Measurements from ENCODE around the gene ANXA7. TPM values are rescaled to one million over a fixed set of nuclear protein-coding genes. Genes with fewer than 3 reads are reported as not detected.
"Not testable (repeated sequence)": the region's sequence is repeated elsewhere in the genome, so short reads cannot be mapped to it uniquely, and the experiment has no call there.

Gene ANXA7
- polyA plus RNA-seq, 1 experiment: 134 TPM

DNA sequence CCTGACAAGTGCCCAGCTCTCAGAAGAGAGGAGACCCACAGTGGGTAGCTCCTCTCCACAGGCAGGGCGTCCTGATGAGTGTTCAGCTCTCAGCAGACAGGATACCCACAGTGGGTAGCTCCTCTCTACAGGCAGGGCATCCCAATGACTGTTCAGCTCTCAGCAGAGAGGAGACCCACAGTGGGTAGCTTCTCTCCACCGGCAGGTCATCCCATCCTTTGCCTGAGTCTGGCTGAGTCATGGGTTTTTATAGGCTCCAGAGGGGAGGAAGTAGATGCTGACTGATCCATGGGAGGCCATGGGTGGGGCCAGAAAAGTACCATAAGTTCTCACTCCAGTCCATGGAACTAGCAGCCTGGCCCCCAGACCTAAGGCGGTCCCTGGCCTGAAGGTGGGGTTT, 73.7 kb downstream of the ANXA7 start:
- ChIA-PET CTCF (no interaction called here), POLR2A (no interaction called here)
- no peaks in the 10 kb centered on the region for H3K36me3 ChIP-seq (ENCODE audit: control insufficient read depth, insufficient read depth, low read length)

GRCh38 chr10:73339436-73339835, 74.4 kb downstream of the ANXA7 start:
- CTCF ChIA-PET: no interaction called here
- no peaks in the 10 kb centered on the region for H3K27me3 ChIP-seq (ENCODE audit: control insufficient read depth, insufficient read depth, low read length)
- POLR2A ChIA-PET: no interaction called here

More for the DNA sequence above, 73.7 kb downstream of the ANXA7 start:
- TF ChIP-seq CTCF (IDR thresholded peaks at IDR 0.05; ENCODE audit: insufficient read depth, low read depth, low read length): no peak
- no peak for DNase-seq (ENCODE audit: low read depth)
- Histone ChIP-seq H3K4me3 (ENCODE audit: low read depth, low read length) (no peak overlapping the region), H3K27me3 (ENCODE audit: control insufficient read depth, insufficient read depth, low read length) (no peaks in the 10 kb centered on the region)

DNA sequence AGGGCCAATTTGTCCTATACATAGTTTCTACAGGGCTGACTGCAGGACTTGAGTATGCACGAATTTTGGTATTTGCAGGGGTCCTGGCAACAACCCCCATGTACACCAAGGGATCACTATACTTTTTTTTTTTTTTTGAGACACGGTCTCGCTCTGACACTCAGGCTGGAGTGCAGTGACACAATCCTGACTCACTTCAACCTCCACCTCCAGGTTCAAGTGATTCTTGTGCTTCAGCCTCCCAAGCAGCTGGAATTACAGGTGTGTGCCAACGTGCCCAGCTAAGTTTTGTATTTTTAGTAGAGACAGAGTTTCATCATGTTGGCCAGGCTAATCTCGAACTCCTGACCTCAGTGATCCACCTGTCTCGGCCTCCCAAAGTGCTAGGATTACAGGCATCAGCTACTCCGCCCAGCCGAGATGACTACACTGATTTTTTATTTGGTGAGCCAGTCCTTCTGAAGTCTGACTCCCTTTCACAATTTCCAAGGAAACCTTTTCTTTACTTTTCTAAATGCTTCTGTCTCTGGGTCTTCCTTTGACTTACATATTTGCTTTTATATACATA, 75.0 kb downstream of the ANXA7 start:
- no peak for DNase-seq (ENCODE audit: low read depth)
- H3K27me3 ChIP-seq (ENCODE audit: control insufficient read depth, insufficient read depth, low read length): no peaks in the 10 kb centered on the region
- no peak overlapping the region for H3K4me3 ChIP-seq (ENCODE audit: low read depth, low read length)
- no peak for TF ChIP-seq CTCF (IDR thresholded peaks at IDR 0.05; ENCODE audit: insufficient read depth, low read depth, low read length)
- ChIA-PET POLR2A (no interaction called here), CTCF (no interaction called here)
- no peaks in the 10 kb centered on the region for H3K36me3 ChIP-seq (ENCODE audit: control insufficient read depth, insufficient read depth, low read length)

More at GRCh38 chr10:73339436-73339835, 74.4 kb downstream of the ANXA7 start:
- no peaks in the 10 kb centered on the region for H3K36me3 ChIP-seq (ENCODE audit: control insufficient read depth, insufficient read depth, low read length)
- no peak for DNase-seq (ENCODE audit: low read depth)
- H3K4me3 ChIP-seq (ENCODE audit: low read depth, low read length): no peak overlapping the region
- no peak for TF ChIP-seq CTCF (IDR thresholded peaks at IDR 0.05; ENCODE audit: insufficient read depth, low read depth, low read length)

GRCh38 chr10:73333202-73333601, 80.7 kb downstream of the ANXA7 start:
- H3K36me3 ChIP-seq (ENCODE audit: control insufficient read depth, insufficient read depth, low read length): no peaks in the 10 kb centered on the region
- POLR2A ChIA-PET: no interaction called here
- no peak overlapping the region for H3K4me3 ChIP-seq (ENCODE audit: low read depth, low read length)
- DNase-seq (ENCODE audit: low read depth): no peak
- CTCF ChIA-PET: no interaction called here
- TF ChIP-seq CTCF (IDR thresholded peaks at IDR 0.05; ENCODE audit: insufficient read depth, low read depth, low read length): no peak
- peaks cover 4% of the 10 kb centered on the region; the same call in 1 of the 2 replicates for H3K27me3 ChIP-seq (ENCODE audit: control insufficient read depth, insufficient read depth, low read length)

DNA sequence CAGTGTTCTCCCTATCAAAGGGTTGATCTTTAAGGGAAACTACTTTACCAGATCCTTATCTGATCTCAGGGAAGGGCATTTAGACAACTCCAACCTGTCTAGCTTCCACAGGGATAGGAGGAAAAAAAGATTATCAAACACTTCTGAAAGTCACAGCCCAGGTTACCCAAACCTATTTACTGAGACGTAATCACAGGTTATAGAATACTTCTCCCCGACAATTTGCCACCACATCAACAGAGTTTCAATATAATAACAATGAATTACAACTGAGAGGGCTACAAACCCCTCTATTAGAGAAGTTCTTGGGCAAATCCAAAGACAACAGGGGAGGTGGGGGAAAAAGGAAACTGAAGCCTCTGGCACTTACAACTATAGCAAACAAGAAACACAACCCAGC, 81.5 kb downstream of the ANXA7 start:
- ChIA-PET CTCF (interaction anchor here (0.7 kb wide), 1 partner anchor 13 kb away, joined by 3 read pairs; no protein-coding TSS in a partner anchor), POLR2A (no interaction called here)
- H3K27me3 ChIP-seq (ENCODE audit: control insufficient read depth, insufficient read depth, low read length): peaks cover 4% of the 10 kb centered on the region; the same call in 1 of the 2 replicates
- H3K4me3 ChIP-seq (ENCODE audit: low read depth, low read length): no peak overlapping the region
- no peaks in the 10 kb centered on the region for H3K36me3 ChIP-seq (ENCODE audit: control insufficient read depth, insufficient read depth, low read length)
- TF ChIP-seq CTCF (IDR thresholded peaks at IDR 0.05; ENCODE audit: insufficient read depth, low read depth, low read length): no peak
- no peak for DNase-seq (ENCODE audit: low read depth)

GRCh38 chr10:73328523-73328922, 85.3 kb downstream of the ANXA7 start:
- DNase-seq (ENCODE audit: low read depth); POLR2A ChIA-PET; CTCF ChIA-PET; H3K27me3 ChIP-seq (ENCODE audit: control insufficient read depth, insufficient read depth, low read length); H3K4me3 ChIP-seq (ENCODE audit: low read depth, low read length); H3K36me3 ChIP-seq (ENCODE audit: control insufficient read depth, insufficient read depth, low read length): not testable (repeated sequence)

DNA sequence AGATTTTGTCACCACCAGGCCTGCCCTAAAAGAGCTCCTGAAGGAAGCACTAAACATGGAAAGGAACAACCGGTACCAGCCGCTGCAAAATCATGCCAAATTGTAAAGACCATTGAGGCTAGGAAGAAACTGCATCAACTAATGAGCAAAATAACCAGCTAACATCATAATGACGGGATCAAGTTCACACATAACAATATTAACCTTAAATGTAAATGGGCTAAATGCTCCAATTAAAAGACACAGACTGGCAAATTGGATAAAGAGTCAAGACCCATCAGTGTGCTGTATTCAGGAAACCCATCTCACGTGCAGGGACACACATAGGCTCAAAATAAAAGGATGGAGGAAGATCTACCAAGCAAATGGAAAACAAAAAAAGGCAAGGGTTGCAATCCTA, 88.6 kb downstream of the ANXA7 start:
- H3K4me3 ChIP-seq (ENCODE audit: low read depth, low read length); DNase-seq (ENCODE audit: low read depth); H3K27me3 ChIP-seq (ENCODE audit: control insufficient read depth, insufficient read depth, low read length); POLR2A ChIA-PET; H3K36me3 ChIP-seq (ENCODE audit: control insufficient read depth, insufficient read depth, low read length); CTCF ChIA-PET: not testable (repeated sequence)

All from BJ (cell line).